HG02943 (cell line): ENCODE data around the gene NUDT3.

ENCODE experiments used
- ATAC-seq: cut with Tn5 transposase; IDR thresholded peaks from one replicate; pipeline ENCODE4 v1.9.1; 2021; ENCODE audit warnings: mild to moderate bottlenecking, low read depth, moderate library complexity; ENCODE audit not compliant: unreplicated experiment

The NUDT3 gene

GRCh38 chr6:34243131-34243771 is 149.2 kb downstream of the NUDT3 start:
- ATAC-seq = no peak

- no peak for ATAC-seq
These were observed 150.0 kb downstream of the NUDT3 start for GRCh38 chr6:34242252-34243130.

GRCh38 chr6:34241351-34242215 is 150.9 kb downstream of the NUDT3 start:
- ATAC-seq = no peak

GRCh38 chr6:34240329-34241248 is 151.9 kb downstream of the NUDT3 start:
- ATAC-seq = no peak

- ATAC-seq = no peak
These were observed 152.6 kb downstream of the NUDT3 start for GRCh38 chr6:34239893-34240292.

- no peak for ATAC-seq
These were observed 153.0 kb downstream of the NUDT3 start for GRCh38 chr6:34239500-34239825.

- ATAC-seq = no peak
These were observed 153.6 kb downstream of the NUDT3 start for GRCh38 chr6:34238585-34239499.

GRCh38 chr6:34237722-34238584 is 154.5 kb downstream of the NUDT3 start:
- ATAC-seq = peak; percentile 2

- ATAC-seq = peak; percentile 8
These were observed 155.2 kb downstream of the NUDT3 start for GRCh38 chr6:34237316-34237721.

- peak; percentile 50 for ATAC-seq
These were observed 155.8 kb downstream of the NUDT3 start, which contains the start of gene HMGA1 for GRCh38 chr6:34236443-34237315. HMGA1 (plus strand) TSS chr6:34236873; CDS start chr6:34240781, 3,908 bp downstream.

- no peak for ATAC-seq
These were observed 156.4 kb downstream of the NUDT3 start for GRCh38 chr6:34236131-34236442.

GRCh38 chr6:34235307-34236130 is 156.9 kb downstream of the NUDT3 start:
- no peak for ATAC-seq

GRCh38 chr6:34234667-34235306 is 157.7 kb downstream of the NUDT3 start:
- no peak for ATAC-seq

GRCh38 chr6:34233867-34234266 is 158.6 kb downstream of the NUDT3 start:
- no peak for ATAC-seq

GRCh38 chr6:34232901-34233300 is 159.6 kb downstream of the NUDT3 start:
- no peak for ATAC-seq
